HepG2 (cell line): ENCODE results near the gene NKPD1. TPM values are rescaled to one million over a fixed set of nuclear protein-coding genes. Genes with fewer than 3 reads are reported as not detected.

Experiments used
- ATAC-seq: fragments of 200-7000 bp; cut with Tn5 transposase; 3 replicates; pipeline ENCODE4 v1.9.1; 2020; ENCODE audit warnings: mild to moderate bottlenecking, moderate library complexity
- BruUV-seq: library from RNA; stranded (reverse); fragments of 400-500 nt; replicated peaks from 2 replicates; lab custom pipeline; 2021; lab: Mats Ljungman, UMichigan
- CTCF ChIA-PET: fragments of 300-600 bp; formaldehyde crosslinking; extraction: SDS; loops from one replicate; lab custom pipeline; 2021; ENCODE audit warnings: low total read pairs, inconsistent platforms, low intra/inter-chr PET ratio; lab: Yijun Ruan, JAX
- POLR2A ChIA-PET: fragments of 350-600 bp; sonication (Branson Sonifier 250); formaldehyde crosslinking; loops from one replicate; lab custom pipeline; 2020; ENCODE audit warnings: antibody characterized with exemption, inconsistent platforms; lab: Yijun Ruan, JAX
- DNase-seq: peaks from one replicate; pipeline ENCODE4 v3.0.0-alpha.2; 2015; ENCODE audit warnings: low spot score
- FAIRE-seq: peaks from 3 replicates; lab custom pipeline; 2011; peaks lifted over from hg19 to GRCh38; lab: Jason Lieb, UNC
- H2AFZ ChIP-seq: one replicate; pipeline ENCODE4 v1.6.1; 2011; ENCODE audit warnings: low read length, inconsistent platforms
- H3K27ac ChIP-seq: fragments of 300-600 bp; 3 replicates; pipeline ENCODE4 v1.8.0; 2011; ENCODE audit warnings: mixed run types, mild to moderate bottlenecking, mixed read lengths, low read length, inconsistent platforms; ENCODE audit not compliant: insufficient read depth; ENCODE audit errors: extremely low read length
- H3K27me3 ChIP-seq, 2 experiments: fragments of 200-600 bp in 1 of 2; 2 replicates in 1 of 2; 3 replicates in 1 of 2; pipeline versions ENCODE4 v1.6.0 to v1.8.0; 2011; ENCODE audit warnings: low read length in 2 of 2, mild to moderate bottlenecking in 2 of 2, moderate library complexity in 2 of 2, inconsistent platforms in 1 of 2; ENCODE audit not compliant: insufficient read depth in 2 of 2, control insufficient read depth in 1 of 2
- H3K36me3 ChIP-seq, 2 experiments: fragments of 200-600 bp in 1 of 2; replicated peaks in 1 of 2; 2 replicates in 1 of 2; 3 replicates in 1 of 2; pipeline versions ENCODE4 v1.5.1 to v1.8.0; 2011; ENCODE audit warnings: low read length in 2 of 2, inconsistent platforms in 1 of 2; ENCODE audit not compliant: insufficient read depth in 2 of 2, control insufficient read depth in 1 of 2
- H3K4me1 ChIP-seq: 2 replicates; pipeline ENCODE4 v1.5.1; 2012; ENCODE audit warnings: low read length, inconsistent platforms; ENCODE audit not compliant: insufficient read depth
- H3K4me2 ChIP-seq: 2 replicates; pipeline ENCODE4 v1.6.0; 2011; ENCODE audit warnings: low read depth, low read length, inconsistent platforms
- H3K4me3 ChIP-seq, 3 experiments: fragments of 200-600 bp in 1 of 3; sonication (generic), shearing (Covaris generic) in 1 of 3; replicated peaks in 1 of 3; 2 replicates each; pipeline ENCODE4 v1.5.1; 2011 to 2016; ENCODE audit warnings: low read length in 3 of 3, inconsistent platforms in 2 of 3, low read depth in 2 of 3, mild to moderate bottlenecking in 2 of 3, control low read depth in 1 of 3, mixed read lengths in 1 of 3; ENCODE audit not compliant: insufficient read depth in 1 of 3
- H3K79me2 ChIP-seq: one replicate; pipeline ENCODE4 v1.6.1; 2011; ENCODE audit warnings: low read length, inconsistent platforms; ENCODE audit not compliant: insufficient read depth
- H3K9ac ChIP-seq: 2 replicates; pipeline ENCODE4 v1.6.0; 2011; ENCODE audit warnings: mild to moderate bottlenecking, low read depth, low read length, inconsistent platforms; ENCODE audit not compliant: insufficient read depth
- H3K9me3 ChIP-seq: 2 replicates; pipeline ENCODE4 v1.5.1; 2012; ENCODE audit warnings: mild to moderate bottlenecking, low read length
- H4K20me1 ChIP-seq: 2 replicates; pipeline ENCODE4 v1.6.0; 2011; ENCODE audit warnings: inconsistent platforms, mild to moderate bottlenecking, low read length, moderate library complexity; ENCODE audit not compliant: insufficient read depth
- BCL6 ChIP-seq: IDR thresholded peaks from 2 replicates; pipeline ENCODE4 v1.6.1; 2016; ENCODE audit warnings: missing genetic modification reagents, missing compliant biosample characterization
- CHD2 ChIP-seq: IDR thresholded peaks from 2 replicates; pipeline ENCODE4 v1.6.1; 2011; ENCODE audit warnings: low read depth, low read length, improper control_type of control experiment
- DBP ChIP-seq: sonication (generic); formaldehyde crosslinking; IDR thresholded peaks from 2 replicates; pipeline ENCODE4 v1.4.0; 2020; ENCODE audit warnings: missing genetic modification reagents; ENCODE audit errors: not compliant biosample characterization
- GABPB1 ChIP-seq: IDR thresholded peaks from 2 replicates; pipeline ENCODE4 v1.6.1; 2016; ENCODE audit warnings: mild to moderate bottlenecking, missing genetic modification reagents, moderate library complexity, missing compliant biosample characterization
- HOXA7 ChIP-seq: sonication (generic); formaldehyde crosslinking; IDR thresholded peaks from 2 replicates; pipeline ENCODE4 v1.8.1; 2022; ENCODE audit warnings: mild to moderate bottlenecking, missing genetic modification reagents, moderate library complexity
- SMAD3 ChIP-seq: sonication (generic); formaldehyde crosslinking; IDR thresholded peaks from 2 replicates; pipeline ENCODE4 v1.4.0; 2020; ENCODE audit warnings: missing genetic modification reagents
- ZBTB26 ChIP-seq: IDR thresholded peaks from 2 replicates; pipeline ENCODE4 v1.6.1; 2016; ENCODE audit warnings: missing compliant biosample characterization, missing genetic modification reagents, borderline replicate concordance
- ZBTB38 ChIP-seq: sonication (generic); formaldehyde crosslinking; IDR thresholded peaks from 2 replicates; pipeline ENCODE4 v1.5.1; 2020; ENCODE audit warnings: mild to moderate bottlenecking, missing genetic modification reagents
- ZNF530 ChIP-seq: sonication (generic); formaldehyde crosslinking; IDR thresholded peaks from 2 replicates; pipeline ENCODE4 v1.5.0; 2020; ENCODE audit warnings: low read depth, mild to moderate bottlenecking, missing genetic modification reagents
- ZNF580 ChIP-seq: IDR thresholded peaks from 2 replicates; pipeline ENCODE4 v1.6.1; 2016; ENCODE audit warnings: low read depth, borderline replicate concordance
- ZNF883 ChIP-seq: sonication (generic); formaldehyde crosslinking; IDR thresholded peaks from 2 replicates; pipeline ENCODE4 v1.5.1; 2020; ENCODE audit warnings: mild to moderate bottlenecking, missing genetic modification reagents; ENCODE audit errors: not compliant biosample characterization
- ZSCAN20 ChIP-seq: sonication (generic); formaldehyde crosslinking; IDR thresholded peaks from 2 replicates; pipeline ENCODE4 v1.4.0; 2020; ENCODE audit warnings: missing genetic modification reagents, mild to moderate bottlenecking, borderline replicate concordance
- WGBS: methylation state at CpG from one replicate; pipeline ENCODE4 v1.1.6; 2017; ENCODE audit warnings: low lambda C conversion rate; 5-methylcytosine and 5-hydroxymethylcytosine counted together
- in situ Hi-C: cut with HindIII; loops from 2 replicates; pipeline ENCODE4 v1.10.0; 2017; ENCODE audit warnings: low pct_unique_long_range_greater_than_20kb; ENCODE audit not compliant: extremely low pct_ligation_motif_present
- intact Hi-C: fragments of 100-400 bp; cut with micrococcal nuclease; formaldehyde crosslinking; loops from one replicate; pipeline ENCODE4 v1.10.0; 2022; ENCODE audit not compliant: unreplicated experiment
- polyA plus RNA-seq, 8 experiments: library from polyadenylated mRNA; depleted of rRNA in 3 of 8; stranded (reverse) in 7 of 8; unstranded in 1 of 8; fragments of >200 nt; fragmentation: Illumina TruSeq in 4 of 8; extraction: Trizol in 4 of 8; gene quantifications; 2 replicates each; pipeline versions ENCODE4 v1.2.1 to v1.2.3, GENCODE V29; 2011 to 2016; ENCODE audit warnings: low read depth in 4 of 8, missing spikeins in 1 of 8, mixed read lengths in 1 of 8; ENCODE audit not compliant: insufficient read depth in 1 of 8
- total RNA-seq, 5 experiments: library from RNA; depleted of rRNA; stranded (reverse); fragments of >200 nt; fragmentation: Illumina TruSeq; extraction: Trizol; gene quantifications; 2 replicates each; pipeline ENCODE4 v1.2.3, GENCODE V29; 2016; ENCODE audit warnings: low read depth in 1 of 5
- TF ChIP-seq, protein P1 (sequence below): sonication (generic); formaldehyde crosslinking; IDR thresholded peaks from 2 replicates; pipeline ENCODE4 v1.8.0; 2022; ENCODE audit warnings: mild to moderate bottlenecking, missing genetic modification reagents; ENCODE audit not compliant: insufficient replicate concordance

Gene NKPD1
- total and polyA plus RNA-seq, 2 of the 13 experiments (the other 11 are each of a cell fraction or from before 2014, with no cell fraction given) = 0.03 TPM; not detected in 1

- ChIA-PET CTCF (no interaction called here), POLR2A (interaction anchor here (2.6 kb wide), 1 partner anchor 26 kb away, joined by 23 read pairs; the partner anchor contains the start of genes BLOC1S3 and TRAPPC6A)
- Histone ChIP-seq H3K27ac (no peak overlapping the region), H3K4me3 (no peak overlapping the region), H3K9ac (no peak overlapping the region), H3K79me2 (no peaks in the 10 kb centered on the region), H3K36me3 (no peaks in the 10 kb centered on the region), H4K20me1 (no peaks in the 10 kb centered on the region), H3K9me3 (no peaks in the 10 kb centered on the region), H3K4me2 (no peak overlapping the region), H2AFZ (no peak overlapping the region), H3K27me3 (peaks cover 0 to 19% of the 10 kb centered on the region in 2 experiments; a peak in 3 of 5 replicates), H3K4me1 (peaks cover 61% of the 10 kb centered on the region)
- ATAC-seq (no peak), DNase-seq (no peak), FAIRE-seq (no peak)
- intact Hi-C loops = no loop called here
- 96% methylated on average over 64 of the region's 91 CpGs for WGBS
- no TSS peak for BruUV-seq
- TF ChIP-seq GABPB1 (CRISPR knock-in tag) (0 out of 2 replicates have a peak, but pooled peaks have one; percentile 3), DBP (CRISPR knock-in tag) (no peak), CHD2 (no peak), ZNF530 (CRISPR knock-in tag) (no peak), ZBTB38 (CRISPR knock-in tag) (0 out of 2 replicates have a peak, but pooled peaks have one; percentile 3), BCL6 (no peak), SMAD3 (CRISPR knock-in tag) (no peak), HOXA7 (CRISPR knock-in tag) (no peak), ZNF580 (CRISPR knock-in tag) (no peak), ZBTB26 (CRISPR knock-in tag) (no peak), ZNF883 (CRISPR knock-in tag) (no peak), ZSCAN20 (CRISPR knock-in tag) (no peak)
- TF ChIP-seq, protein P1, sequence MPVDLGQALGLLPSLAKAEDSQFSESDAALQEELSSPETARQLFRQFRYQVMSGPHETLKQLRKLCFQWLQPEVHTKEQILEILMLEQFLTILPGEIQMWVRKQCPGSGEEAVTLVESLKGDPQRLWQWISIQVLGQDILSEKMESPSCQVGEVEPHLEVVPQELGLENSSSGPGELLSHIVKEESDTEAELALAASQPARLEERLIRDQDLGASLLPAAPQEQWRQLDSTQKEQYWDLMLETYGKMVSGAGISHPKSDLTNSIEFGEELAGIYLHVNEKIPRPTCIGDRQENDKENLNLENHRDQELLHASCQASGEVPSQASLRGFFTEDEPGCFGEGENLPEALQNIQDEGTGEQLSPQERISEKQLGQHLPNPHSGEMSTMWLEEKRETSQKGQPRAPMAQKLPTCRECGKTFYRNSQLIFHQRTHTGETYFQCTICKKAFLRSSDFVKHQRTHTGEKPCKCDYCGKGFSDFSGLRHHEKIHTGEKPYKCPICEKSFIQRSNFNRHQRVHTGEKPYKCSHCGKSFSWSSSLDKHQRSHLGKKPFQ (CRISPR knock-in tag) = no peak
- in situ Hi-C loops = no loop called here
Observed at GRCh38 chr19:45152504-45153338, 8.1 kb downstream of the NKPD1 start.
